Measurements from ENCODE around the gene DGCR2. TPM values are rescaled to one million over a fixed set of nuclear protein-coding genes. Genes with fewer than 3 reads are reported as not detected.
"Not testable (repeated sequence)": the region's sequence is repeated elsewhere in the genome, so short reads cannot be mapped to it uniquely, and the experiment has no call there.

DGCR2 gene
- total and polyA plus RNA-seq, 11 donors: 26.0 to 53.3 (median 41.2) TPM

DNA sequence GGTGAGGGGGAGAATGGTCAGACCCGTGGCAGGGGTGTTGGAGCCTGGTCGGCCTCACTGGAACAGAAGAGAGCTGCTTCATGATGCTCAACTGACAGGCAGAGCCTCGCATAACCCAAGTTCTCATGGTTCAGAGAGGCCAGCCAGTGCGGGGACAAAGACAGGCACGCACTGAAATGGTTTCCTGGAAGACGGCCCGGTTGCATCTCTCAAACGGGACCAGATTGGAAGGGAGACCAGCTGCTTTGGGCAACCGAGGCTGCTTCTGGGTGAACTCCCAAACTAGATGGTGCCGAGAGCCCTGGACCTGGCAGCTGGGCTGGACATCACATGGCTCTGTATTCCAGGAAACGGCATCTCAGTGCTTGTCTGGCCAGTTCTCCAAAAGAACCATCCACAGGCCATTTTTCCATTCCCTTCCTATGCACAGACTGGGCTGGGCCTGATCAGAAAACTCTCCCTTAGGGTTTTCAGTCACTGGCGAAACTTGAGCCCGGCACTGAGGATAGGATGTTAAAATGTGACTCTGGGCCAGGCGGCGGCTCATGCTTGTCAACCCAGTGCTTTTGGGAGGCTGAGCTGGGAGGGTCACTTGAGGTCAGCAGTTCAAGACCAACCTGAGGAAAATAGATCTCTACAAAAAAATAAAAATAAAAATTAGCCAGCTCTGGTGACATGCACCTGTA lies 106.0 kb downstream of the DGCR2 start:
- peaks cover 0 to 21% (median 5%) of the 10 kb centered on the region in 9 donors for H3K27me3 ChIP-seq
- no peaks in the 10 kb centered on the region for H3K9me3 ChIP-seq
- intact Hi-C loops (cut with DNase I): no loop called here
- 75 to 84% (median 79%) methylated on average over 15 of the region's 15 CpGs for WGBS, 4 donors
- DNase-seq: no peak
- H3K27ac ChIP-seq: no peak overlapping the region
- H3K4me1 ChIP-seq: no peaks in the 10 kb centered on the region
- no peak for ATAC-seq
- no peak for TF ChIP-seq POLR2A (IDR thresholded peaks at IDR 0.05)
- TF ChIP-seq CTCF (IDR thresholded peaks at IDR 0.05): no peak
- no peak overlapping the region for H3K4me3 ChIP-seq
- no peaks in the 10 kb centered on the region for H3K36me3 ChIP-seq

DNA sequence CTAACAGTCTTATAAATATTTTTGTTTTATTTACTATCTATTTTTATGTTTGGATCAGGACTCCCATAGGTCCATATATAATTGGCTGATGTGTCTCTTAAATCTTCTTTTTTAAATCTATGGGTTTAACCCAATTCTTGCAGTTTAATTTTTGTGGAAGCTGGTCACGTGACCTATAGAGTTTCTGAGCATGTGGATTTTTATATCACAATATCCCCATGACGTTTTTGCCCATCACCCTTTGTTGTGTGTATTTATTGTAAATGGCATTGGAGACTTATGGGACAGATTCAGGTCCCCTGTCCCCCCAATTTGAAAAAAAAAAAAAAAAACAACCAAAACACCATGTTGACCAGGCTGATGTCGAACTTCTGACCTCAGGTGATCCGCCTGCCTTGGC lies 107.3 kb downstream of the DGCR2 start:
- Histone ChIP-seq H3K4me1 (no peaks in the 10 kb centered on the region), H3K27me3 (peaks cover 0 to 20% (median 3%) of the 10 kb centered on the region in 9 donors), H3K36me3 (no peaks in the 10 kb centered on the region), H3K4me3 (no peak overlapping the region), H3K9me3 (no peaks in the 10 kb centered on the region), H3K27ac (no peak overlapping the region)
- intact Hi-C loops (cut with DNase I): no loop called here
- ATAC-seq (no peak), DNase-seq (no peak)
- TF ChIP-seq CTCF (IDR thresholded peaks at IDR 0.05) (no peak), POLR2A (IDR thresholded peaks at IDR 0.05) (no peak)
- 68 to 76% (median 74%) methylated on average over 4 of the region's 4 CpGs for WGBS, 4 donors

GRCh38 chr22:19013881-19014598 lies 108.2 kb downstream of the DGCR2 start:
- H3K36me3 ChIP-seq; intact Hi-C loops (cut with DNase I); DNase-seq; H3K27ac ChIP-seq; H3K4me1 ChIP-seq; H3K9me3 ChIP-seq; H3K4me3 ChIP-seq; ATAC-seq: not testable (repeated sequence)
- peaks cover 0 to 17% (median 2%) of the 10 kb centered on the region in 9 donors for H3K27me3 ChIP-seq
- WGBS, 4 donors: 79 to 87% (median 83%) methylated on average over 11 of the region's 11 CpGs

- intact Hi-C loops (cut with DNase I); H3K4me3 ChIP-seq; H3K36me3 ChIP-seq; H3K27ac ChIP-seq; DNase-seq; H3K9me3 ChIP-seq; H3K4me1 ChIP-seq; ATAC-seq: not testable (repeated sequence)
- H3K27me3 ChIP-seq: peaks cover 0 to 16% (median 0%) of the 10 kb centered on the region in 9 donors
- WGBS, 4 donors: 90 to 94% (median 92%) methylated on average over 7 of the region's 7 CpGs
Measured at GRCh38 chr22:19013411-19013810, 108.8 kb downstream of the DGCR2 start.

GRCh38 chr22:19012308-19012986 lies 109.8 kb downstream of the DGCR2 start:
- Histone ChIP-seq H3K9me3 (peaks cover 0 to 4% (median 0%) of the 10 kb centered on the region in 12 donors), H3K27me3 (peaks cover 0 to 16% (median 0%) of the 10 kb centered on the region in 9 donors), H3K4me1 (no peaks in the 10 kb centered on the region), H3K27ac (no peak overlapping the region), H3K4me3 (no peak overlapping the region), H3K36me3 (no peaks in the 10 kb centered on the region)
- TF ChIP-seq CTCF (IDR thresholded peaks at IDR 0.05): no peak
- no peak for TF ChIP-seq POLR2A (IDR thresholded peaks at IDR 0.05)
- ATAC-seq (no peak), DNase-seq (no peak)
- 78 to 87% (median 83%) methylated on average over 5 of the region's 5 CpGs for WGBS, 4 donors
- intact Hi-C loops (cut with DNase I): no loop called here

GRCh38 chr22:19011611-19012010 lies 110.6 kb downstream of the DGCR2 start:
- intact Hi-C loops (cut with DNase I); H3K9me3 ChIP-seq: not testable (repeated sequence)
- WGBS, 4 donors: 90 to 93% (median 92%) methylated on average over 9 of the region's 9 CpGs

More at GRCh38 chr22:19011611-19012010, 110.6 kb downstream of the DGCR2 start:
- not testable (repeated sequence) for H3K27ac ChIP-seq, H3K36me3 ChIP-seq, H3K4me3 ChIP-seq, H3K4me1 ChIP-seq, DNase-seq, ATAC-seq
- H3K27me3 ChIP-seq: peaks cover 0 to 16% (median 0%) of the 10 kb centered on the region in 9 donors

Data from heart left ventricle (tissue), 16 donors.